HG03432 (cell line): ENCODE results near the gene MRPL21.
"Not testable (repeated sequence)": the region's sequence is repeated elsewhere in the genome, so short reads cannot be mapped to it uniquely, and the experiment has no call there.

Source experiments
- ATAC-seq: cut with Tn5 transposase; IDR thresholded peaks from one replicate; pipeline ENCODE4 v1.9.1; 2021; ENCODE audit warnings: mild to moderate bottlenecking, moderate library complexity; ENCODE audit not compliant: unreplicated experiment

MRPL21 gene

DNA sequence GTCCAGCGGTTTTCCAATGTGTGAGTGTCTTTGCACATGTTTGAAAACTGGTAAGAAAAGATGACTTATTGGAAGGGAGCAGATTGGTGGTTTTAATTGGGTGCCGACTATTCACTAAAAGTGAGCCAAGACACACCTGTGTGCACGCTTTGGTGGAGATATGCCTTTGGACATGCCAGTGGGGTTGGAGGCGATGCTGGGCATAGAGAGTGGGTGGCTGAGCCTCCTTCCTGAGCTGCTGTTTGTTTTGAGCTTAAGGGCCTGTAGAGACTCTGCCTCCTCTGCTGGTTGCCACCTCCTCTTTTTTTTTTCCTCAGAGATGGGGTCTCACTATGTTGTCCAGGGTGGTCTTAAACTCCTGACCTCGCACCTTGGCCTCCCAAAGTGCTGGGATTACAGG is 9.6 kb upstream of the MRPL21 start:
- ATAC-seq, result no peak

DNA sequence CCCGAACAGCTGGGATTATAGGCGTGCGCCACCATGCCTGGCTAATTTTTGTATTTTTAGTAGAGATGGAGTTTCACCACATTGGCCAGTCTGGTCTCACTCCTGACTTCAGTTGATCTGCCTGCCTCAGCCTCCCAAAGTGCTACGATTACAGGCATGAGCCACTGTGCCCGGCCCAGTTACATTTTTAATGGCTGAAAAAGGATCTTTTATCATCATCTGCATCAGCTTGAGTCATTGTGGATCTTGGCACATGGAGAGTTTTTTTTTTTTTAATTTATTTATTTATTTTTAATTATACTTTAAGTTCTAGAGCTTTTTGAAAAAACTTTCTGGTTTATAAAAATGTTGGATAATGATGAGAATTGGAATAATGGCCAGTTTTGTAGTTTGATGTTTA is 8.6 kb upstream of the MRPL21 start:
- no peak for ATAC-seq

DNA sequence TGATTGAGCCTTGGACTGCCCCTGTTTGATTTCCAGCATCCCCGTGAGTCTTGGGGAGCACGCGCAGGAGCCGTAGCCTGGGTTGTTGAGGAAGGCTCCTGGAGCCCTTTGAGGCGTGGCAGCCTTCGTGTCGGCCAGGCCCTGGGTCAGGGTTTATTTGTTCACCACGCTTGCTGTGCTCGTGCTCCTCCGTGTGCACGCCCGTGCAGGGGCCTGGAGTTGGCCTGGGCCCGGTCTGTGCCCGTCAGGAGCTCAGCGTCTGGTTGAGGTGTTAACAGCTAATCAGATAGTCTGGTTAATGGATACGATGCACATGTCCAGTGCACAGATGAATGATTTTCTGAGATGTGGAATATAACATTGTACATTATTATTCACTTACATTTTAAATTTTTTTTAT is 8.1 kb upstream of the MRPL21 start:
- no peak for ATAC-seq

DNA sequence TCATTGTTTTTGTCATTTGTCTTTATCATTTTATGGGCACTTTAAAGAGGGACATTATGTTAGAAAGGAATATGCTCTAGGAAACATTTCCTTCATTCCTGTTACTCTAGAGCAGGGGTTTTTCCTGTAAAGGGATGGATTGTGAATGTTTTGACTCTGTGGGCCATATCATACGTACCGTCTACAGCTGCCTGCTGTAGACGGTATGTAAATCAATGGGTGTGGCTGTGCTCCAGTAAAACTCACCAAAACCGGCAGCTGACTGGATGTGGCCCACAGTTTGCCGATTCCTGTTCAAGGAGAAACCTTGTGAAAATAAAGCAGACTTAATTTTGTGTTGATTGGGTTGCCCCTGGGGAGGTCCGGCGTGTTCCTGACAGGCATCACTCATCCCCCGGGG is 7.3 kb upstream of the MRPL21 start:
- no peak for ATAC-seq

DNA sequence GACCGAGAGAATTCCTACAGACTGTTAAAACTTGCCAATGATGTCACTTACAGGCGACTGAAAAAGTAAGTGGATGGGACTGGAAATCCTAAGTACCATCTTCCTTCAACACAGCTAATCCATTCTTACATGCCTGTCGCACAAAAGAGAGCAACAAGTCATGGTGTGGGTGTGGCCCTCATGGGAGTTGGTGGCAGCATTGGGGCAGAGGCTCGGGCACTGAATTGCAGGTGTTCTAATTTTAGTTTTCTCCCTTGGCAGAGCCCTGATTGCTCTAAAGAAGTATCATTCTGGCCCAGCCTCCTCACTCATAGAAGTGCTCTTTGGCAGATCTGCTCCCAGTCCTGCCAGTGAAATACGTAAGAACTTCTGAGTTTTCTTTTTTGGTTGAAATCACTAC is 4.6 kb upstream of the MRPL21 start:
- no peak for ATAC-seq

DNA sequence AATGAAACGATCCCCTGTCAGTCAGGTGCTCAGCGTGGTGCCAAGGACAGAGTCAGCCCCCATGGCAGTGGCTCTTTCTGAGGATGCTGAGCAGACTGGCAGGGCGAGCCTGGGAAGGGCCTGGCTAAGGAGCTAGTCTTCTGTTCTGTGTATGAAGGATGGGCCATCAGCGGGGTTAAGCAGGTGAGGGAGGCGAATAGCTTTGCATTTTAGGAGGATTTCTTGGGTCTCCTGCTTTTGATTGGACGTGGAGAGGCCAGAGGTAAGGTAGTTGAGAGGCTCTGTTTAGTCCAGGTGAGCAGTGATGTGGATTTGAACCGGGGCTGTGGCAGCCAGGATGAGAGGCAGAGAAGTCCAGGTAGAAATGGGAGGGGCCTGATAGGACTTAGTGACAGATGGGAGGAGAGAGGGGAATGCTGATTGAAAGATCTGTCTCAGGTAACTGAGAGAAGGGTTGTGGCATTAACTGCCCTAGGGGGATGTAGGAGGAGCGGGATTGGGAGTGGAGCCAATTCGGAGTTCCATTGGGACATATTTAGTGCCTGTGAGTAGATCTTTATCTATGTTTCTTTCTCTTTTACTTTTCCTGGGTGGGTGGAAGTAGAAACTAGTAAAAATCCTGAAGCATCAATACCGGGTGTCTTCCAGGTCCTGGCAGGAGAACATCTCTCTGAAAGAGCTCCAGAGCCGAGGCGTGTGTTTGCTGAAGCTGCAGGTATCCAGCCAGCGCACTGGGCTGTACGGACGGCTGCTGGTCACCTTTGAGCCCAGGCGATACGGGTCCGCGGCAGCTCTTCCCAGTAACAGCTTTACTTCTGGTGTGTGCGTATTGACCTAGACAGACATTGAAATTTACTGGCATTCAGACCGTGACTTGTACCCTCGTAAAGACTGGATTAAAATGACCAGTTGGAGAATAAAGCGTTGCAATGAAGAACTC is 2.1 kb upstream of the MRPL21 start:
- no peak for ATAC-seq

DNA sequence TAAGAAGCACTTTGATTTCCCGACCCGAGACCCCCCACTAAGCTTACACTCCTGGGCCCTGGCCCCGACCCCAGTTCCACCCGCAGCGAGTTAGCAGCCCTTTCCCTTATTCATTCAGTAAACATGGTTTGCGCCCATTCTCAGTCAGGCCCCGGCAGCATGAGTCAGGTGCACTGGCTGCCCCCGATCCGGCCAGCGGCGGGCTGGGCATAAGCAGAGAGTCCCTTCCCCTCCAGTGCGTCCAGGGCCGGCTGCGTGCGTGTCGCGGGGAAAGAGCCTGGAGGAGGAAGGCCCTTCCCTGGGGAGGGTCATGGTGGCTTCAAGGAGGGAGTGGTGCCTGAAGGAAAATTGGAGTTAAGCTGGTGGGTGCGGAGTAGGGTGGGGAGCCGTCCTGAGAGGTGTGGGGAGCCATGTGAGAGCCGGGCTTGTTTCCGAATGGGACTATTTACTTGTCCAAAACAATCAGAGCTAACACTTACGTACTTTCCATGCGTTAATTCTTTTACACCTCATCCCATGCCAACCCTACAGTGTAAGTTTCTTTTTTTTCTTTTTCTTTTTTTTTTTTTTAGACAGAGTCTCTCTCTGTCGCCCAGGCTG is 716 bp upstream of the MRPL21 start:
- peak; percentile 34 for ATAC-seq

DNA sequence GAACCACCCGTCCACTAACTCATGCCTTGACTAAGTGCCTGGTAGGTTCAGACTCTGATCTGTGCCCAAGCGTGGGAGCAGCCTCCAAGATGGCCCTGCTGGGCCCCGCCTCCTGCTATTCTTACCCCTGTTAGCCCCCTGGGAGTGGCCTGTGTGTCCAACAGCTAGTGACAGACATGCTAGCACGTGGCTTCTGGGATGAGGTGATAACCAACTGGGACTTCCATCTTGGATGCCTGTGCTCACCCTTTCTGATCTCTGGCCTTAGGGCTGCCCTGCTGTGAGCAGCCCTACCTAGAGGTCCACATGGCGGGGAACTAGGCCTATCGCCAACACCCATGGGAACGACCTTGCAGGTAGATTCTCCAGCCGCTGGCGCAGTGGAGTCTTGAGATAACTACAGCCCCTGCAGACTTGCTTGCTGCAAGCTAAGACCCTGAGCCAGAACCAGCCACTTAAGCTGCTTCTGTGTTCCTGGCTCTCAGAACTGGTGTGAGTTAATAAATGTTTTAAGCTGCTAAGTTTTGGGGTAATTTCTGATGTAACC is 2.7 kb downstream of the MRPL21 start:
- ATAC-seq, result no peak

DNA sequence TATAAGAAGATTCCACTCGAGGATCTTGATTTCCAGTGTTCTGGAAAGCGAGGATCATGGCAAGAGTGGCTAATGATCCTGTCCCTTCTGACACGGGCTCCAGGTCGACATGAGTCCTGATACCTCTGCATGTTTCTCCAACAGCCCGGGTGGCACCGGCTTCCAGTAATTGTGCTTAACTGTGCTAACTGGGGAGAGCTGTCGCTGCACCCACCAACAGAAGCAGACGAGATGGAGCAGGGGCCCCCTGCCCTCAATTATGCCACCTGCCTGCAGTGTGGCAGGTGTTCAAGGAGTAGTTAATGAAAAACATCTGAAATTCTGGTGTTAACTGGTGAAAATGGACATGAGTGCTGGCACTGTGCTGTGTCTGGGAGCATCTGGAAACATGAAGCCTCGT is 6.2 kb downstream of the MRPL21 start:
- ATAC-seq, result no peak

DNA sequence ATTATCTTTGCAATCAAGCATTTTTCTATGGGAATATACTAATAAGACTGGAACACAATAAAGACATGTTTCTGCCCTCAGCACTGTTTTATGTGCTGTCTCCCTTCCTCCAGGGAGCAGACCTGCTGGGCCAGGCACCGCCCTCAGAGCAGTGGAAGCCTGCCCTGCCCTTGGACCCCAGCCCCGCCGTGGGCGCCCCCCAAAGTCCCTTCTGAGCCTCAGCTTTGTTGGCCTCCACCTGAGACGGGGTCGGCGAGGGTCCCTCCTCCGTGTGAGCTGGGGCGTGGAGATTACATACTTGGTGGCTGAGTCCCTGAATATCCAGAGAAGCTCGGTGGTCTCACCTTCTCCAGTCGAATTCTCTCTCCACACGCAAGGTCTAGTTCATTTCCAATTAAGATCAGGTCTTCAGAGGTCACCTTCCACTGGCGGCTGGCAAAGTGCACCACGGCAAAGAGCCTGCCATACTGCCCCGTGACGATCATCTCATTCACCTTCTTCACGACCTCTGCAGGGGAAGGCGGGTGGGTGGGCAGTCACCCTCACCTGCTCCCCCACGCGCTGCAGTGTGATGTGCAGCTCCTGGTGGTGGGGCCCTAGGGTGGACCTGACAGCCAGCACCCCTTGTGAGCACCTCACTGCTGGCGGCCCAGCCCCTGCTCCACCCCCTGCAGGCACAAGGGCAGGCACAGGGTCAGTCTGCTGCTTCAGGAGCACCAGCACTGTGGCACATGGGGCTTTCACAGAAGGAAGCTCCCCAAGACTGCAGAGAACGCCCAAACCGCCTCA is 7.3 kb downstream of the MRPL21 start:
- ATAC-seq, result no peak

DNA sequence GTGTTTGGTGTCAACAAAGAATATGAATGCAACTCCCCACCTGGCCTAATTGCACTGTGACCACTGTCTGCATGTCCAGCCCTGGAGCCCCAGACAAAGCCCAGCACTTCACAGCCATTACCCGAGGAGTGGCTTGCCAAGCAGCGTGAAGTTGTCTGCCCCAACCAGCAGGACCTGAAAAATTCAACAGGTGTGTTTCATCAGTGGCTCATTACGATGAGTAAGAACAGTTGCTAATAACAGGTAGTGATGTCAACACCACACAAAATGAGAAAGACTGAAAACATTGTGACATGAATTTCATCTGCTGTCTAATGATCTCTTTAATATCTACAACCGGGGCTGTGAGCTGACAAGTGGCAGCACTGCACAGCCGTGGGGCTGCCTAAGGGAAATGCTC is 10.3 kb downstream of the MRPL21 start:
- ATAC-seq, result no peak

DNA sequence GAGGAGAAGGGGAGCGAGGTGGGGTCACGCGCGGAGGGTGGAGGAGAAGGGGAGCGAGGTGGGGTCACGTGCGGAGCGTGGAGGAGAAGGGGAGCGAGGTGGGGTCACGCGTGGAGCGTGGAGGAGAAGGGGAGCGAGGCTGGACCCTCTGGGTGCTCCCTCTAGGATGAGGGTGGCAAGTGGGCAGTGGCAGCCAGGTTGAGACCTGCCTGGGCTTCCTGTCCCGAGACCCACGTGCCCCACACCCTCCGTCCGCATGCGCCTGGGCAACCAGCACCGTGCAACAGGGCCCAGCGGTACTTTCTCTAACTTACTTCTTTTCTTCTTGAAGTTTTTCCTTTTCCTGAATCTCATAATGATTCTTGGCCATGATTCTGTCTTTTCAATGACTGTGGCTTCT is 11.1 kb downstream of the MRPL21 start:
- ATAC-seq, result no peak

DNA sequence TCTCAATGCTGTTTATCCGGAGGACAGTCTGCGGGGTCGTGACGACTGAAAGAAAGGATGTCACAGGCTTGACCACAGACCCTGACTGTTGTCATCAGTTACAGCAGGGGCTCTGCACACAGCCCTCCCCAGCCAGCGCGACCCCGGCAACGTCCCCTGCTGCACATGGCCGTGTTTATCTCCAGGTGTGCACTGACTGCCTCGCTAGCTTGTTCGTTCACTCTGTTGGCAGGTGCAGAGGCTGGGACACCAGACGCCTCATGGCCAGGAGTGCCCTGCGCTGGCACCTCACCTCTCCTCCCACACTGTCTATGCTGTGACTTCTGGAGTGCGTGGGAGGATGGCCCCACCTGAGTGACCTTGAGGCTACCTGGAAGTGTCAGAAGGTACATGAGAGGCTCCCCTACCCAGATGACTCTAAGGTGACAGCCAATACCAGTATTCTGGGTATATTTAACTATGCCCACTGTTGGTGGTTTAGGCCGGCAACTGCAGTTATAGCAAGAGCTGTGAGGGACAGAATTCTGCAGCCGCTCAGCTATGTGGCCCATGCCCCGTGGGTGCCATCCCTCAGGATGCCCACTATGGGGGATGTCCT is 12.2 kb downstream of the MRPL21 start:
- ATAC-seq, result no peak

DNA sequence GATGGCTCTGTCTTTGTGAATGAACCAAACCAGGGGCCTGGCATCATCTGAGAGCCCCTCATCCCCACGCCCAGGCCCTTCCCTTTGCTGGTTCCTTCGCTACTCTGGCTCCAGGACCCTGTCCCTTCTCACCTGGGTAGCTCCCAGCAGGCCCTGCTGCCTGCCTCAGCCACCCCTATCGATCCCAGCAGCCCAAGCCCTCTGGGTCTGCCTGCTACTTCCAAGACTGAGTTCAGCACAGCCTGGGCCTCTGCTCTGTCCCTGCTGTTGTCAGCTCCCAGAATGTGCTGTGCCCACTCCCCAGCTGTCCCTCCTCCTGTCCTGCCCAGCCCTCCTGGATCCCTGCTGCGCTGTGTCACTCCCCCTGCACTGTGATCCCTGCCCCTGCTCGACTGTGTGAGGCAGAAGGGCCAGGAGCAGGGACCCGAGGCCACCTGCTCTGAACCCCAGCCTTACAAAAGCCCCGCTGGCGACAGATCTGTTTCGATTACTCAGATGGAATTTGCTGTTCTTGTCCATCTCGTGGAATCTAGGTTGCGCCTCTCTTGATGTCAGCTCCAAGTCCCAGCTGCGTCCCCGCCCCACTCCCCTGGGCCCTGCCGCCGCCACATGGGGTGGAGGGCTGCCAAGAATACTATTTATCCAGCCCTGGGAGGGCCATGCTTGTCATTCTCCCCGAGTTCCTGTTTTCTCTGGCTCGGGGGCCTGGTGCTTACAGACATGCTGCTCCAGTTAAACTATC is 13.0 kb downstream of the MRPL21 start:
- ATAC-seq, result no peak

DNA sequence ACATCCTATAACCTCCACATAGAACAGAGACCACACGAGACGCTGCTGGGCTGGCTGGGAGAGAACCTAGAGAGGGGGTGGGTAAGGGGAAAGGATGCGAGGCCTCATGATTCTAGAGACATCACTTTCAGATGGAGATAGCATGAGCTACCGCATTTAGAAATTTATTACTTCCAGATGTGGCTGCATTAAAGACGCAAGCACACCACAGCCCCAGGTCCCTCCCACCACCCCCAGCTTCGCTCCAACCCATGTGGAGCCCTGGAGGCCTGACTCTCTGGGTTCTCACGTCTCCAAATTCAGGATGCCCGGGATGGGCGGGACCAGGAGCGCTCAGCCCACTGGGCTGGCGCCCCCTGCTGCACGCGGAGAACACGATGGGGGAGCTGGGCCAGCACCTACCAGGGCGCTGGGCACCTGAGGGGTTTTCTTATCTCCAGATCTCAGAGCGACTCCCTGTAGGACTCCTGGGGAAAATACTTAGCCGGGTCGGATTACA is 13.6 kb downstream of the MRPL21 start:
- ATAC-seq, result no peak

DNA sequence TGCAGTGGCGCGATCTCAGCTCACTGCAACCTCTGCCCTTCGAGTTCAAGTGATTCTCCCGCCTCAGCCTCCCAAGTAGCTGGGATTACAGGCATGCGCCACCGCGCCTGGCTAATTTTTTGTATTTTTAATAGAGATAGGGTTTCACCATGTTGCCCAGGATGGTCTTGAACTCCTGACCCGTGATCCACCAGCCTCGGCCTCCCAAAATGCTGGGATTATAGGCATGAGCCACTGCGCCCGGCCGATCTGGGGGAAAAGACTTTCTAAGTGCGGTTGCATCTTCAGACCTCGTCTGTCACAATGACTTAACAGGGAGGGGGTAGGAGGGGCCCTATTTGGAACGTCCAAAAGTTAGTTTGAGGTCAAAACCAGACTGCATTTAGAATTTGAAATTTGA is 18.8 kb downstream of the MRPL21 start:
- ATAC-seq, result not testable (repeated sequence)

DNA sequence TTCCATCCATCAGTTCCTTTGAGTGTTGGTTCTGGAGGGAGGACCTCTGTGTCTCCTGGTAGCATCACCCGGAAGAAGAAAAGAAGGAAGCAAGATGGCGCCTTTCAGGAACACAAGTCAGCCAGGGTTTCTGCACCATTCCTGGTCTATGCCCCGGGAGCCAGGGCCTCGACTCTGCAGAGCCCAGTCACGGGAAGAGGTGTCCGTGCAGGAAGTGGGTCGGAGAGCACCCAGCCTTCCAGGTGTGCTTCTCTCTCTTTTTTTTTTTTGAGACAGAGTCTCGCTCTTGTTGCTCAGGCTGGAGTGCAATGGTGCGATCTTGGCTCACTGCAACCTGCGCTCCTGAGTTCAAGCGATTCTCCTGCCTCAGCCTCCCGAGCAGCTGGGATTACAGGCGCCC is 21.2 kb downstream of the MRPL21 start:
- ATAC-seq, result no peak

DNA sequence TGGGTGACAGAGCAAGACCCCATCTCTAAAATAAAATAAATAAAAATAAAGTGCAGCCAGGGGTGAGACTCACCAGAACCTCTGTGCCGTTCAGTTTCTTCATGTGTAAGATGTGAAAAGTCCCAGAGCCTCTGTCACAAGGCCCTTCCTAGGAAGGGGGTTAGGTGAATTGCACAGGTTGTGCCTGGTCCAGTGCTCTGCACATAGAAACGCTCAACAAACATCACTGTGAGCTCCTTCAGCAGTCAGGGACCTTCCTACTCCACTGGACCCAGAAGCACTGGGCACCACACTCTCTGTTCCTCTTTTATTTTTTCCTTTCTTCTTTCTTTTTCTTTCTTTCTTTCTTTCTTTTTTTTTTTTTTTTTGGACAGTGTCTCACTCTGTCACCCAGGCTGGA is 22.3 kb downstream of the MRPL21 start:
- ATAC-seq, result no peak

DNA sequence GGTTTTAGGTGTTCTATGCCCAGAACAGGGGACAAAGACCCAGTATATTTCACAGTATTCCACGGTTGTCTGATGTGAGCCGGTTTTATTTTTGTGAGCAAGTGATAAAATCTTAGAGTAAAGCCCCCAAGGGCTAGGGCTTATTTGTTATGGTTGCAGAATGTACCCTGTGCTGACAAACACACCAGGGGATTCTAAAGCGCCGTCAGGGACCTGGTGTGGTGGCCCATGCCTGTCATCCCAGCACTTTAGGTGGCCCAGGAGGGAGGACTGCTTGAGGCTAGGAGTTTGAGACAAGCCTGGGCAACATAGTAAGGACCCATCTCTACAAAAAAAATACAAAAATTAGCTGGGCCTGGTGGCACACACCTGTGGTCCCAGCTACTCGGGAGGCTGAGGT is 22.8 kb downstream of the MRPL21 start:
- ATAC-seq, result no peak

DNA sequence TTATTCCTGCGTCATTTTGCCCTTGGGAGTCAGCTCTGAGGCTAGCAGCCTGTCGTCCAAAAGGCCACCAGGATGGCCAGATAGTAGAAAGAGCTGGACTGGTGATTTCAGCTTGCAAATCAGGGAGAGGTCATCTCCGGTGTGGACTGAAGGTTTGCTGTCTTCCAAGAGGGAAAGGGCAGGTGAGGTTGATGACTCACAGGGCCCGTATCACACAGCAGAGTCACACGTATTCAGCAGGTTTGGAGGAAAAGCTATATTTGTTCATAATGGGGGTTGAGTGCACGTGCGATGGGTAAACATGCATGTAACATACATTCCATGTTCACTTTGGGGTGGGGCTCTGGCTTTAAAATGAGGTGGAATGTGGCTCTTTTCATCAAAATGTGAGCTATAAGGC is 25.6 kb downstream of the MRPL21 start:
- ATAC-seq, result no peak
